Endothelial cell (in vitro differentiated cells): ENCODE results near the gene MAGI2. TPM values are rescaled to one million over a fixed set of nuclear protein-coding genes. Genes with fewer than 3 reads are reported as not detected.

Experiments
- DNase-seq: peaks from one replicate; pipeline ENCODE4 v3.0.0; 2021; ENCODE audit warnings: low spot score
- H3K27ac Mint-ChIP-seq: one replicate; pipeline ENCODE4 v1.8.0; 2021; ENCODE audit warnings: mixed read lengths, inconsistent platforms; ENCODE audit not compliant: unreplicated experiment
- H3K27me3 Mint-ChIP-seq: one replicate; pipeline ENCODE4 v1.8.0; 2021; ENCODE audit warnings: mild to moderate bottlenecking, moderate library complexity, mixed read lengths, inconsistent platforms; ENCODE audit not compliant: unreplicated experiment
- H3K36me3 Mint-ChIP-seq: one replicate; pipeline ENCODE4 v1.8.0; 2021; ENCODE audit warnings: mild to moderate bottlenecking, low read depth, mixed read lengths, inconsistent platforms; ENCODE audit not compliant: unreplicated experiment
- H3K4me1 Mint-ChIP-seq: one replicate; pipeline ENCODE4 v1.8.0; 2021; ENCODE audit warnings: mild to moderate bottlenecking, mixed read lengths, inconsistent platforms; ENCODE audit not compliant: unreplicated experiment
- H3K4me3 Mint-ChIP-seq: one replicate; pipeline ENCODE4 v1.8.0; 2021; ENCODE audit warnings: mild to moderate bottlenecking, mixed read lengths, inconsistent platforms; ENCODE audit not compliant: unreplicated experiment
- H3K9me3 Mint-ChIP-seq: one replicate; pipeline ENCODE4 v1.8.0; 2021; ENCODE audit warnings: mixed read lengths, inconsistent platforms; ENCODE audit not compliant: unreplicated experiment
- CTCF ChIP-seq: fragments of 200-600 bp; sonication (generic); IDR thresholded peaks from one replicate; pipeline ENCODE4 v1.5.0; 2021; ENCODE audit warnings: antibody characterized with exemption; ENCODE audit not compliant: unreplicated experiment
- total RNA-seq: library from RNA; stranded (reverse); fragmentation: NEBNext Ultra II Directional; extraction: Animal tissue kit (Norgen Biotek cat#: 25700); gene quantifications from one replicate; pipeline ENCODE4 v1.2.1, GENCODE V29; 2021; ENCODE audit not compliant: unreplicated experiment

The MAGI2 gene
- total RNA-seq, 1 donor from 2014 or later = 6.3 TPM

GRCh38 chr7:78787854-78788253 is 665.6 kb downstream of the MAGI2 start:
- Mint-ChIP-seq H3K4me3 (no peak overlapping the region), H3K27ac (no peak overlapping the region), H3K9me3 (no peaks in the 10 kb centered on the region), H3K4me1 (no peaks in the 10 kb centered on the region), H3K36me3 (no peaks in the 10 kb centered on the region), H3K27me3 (peaks cover 3% of the 10 kb centered on the region)
- TF ChIP-seq CTCF = no peak
- DNase-seq = no peak

GRCh38 chr7:78786055-78786454 is 667.4 kb downstream of the MAGI2 start:
- no peak for DNase-seq
- Mint-ChIP-seq H3K4me3 (no peak overlapping the region), H3K27ac (no peak overlapping the region), H3K9me3 (no peaks in the 10 kb centered on the region), H3K27me3 (peaks cover 3% of the 10 kb centered on the region), H3K4me1 (no peaks in the 10 kb centered on the region), H3K36me3 (no peaks in the 10 kb centered on the region)
- no peak for TF ChIP-seq CTCF

- H3K4me3 Mint-ChIP-seq = no peak overlapping the region
- H3K4me1 Mint-ChIP-seq = no peaks in the 10 kb centered on the region
- DNase-seq = no peak
- no peak overlapping the region for H3K27ac Mint-ChIP-seq
- no peaks in the 10 kb centered on the region for H3K36me3 Mint-ChIP-seq
- peaks cover 3% of the 10 kb centered on the region for H3K27me3 Mint-ChIP-seq
- no peaks in the 10 kb centered on the region for H3K9me3 Mint-ChIP-seq
- TF ChIP-seq CTCF = no peak
Measured at GRCh38 chr7:78783179-78783962, 670.1 kb downstream of the MAGI2 start.

- no peak overlapping the region for H3K4me3 Mint-ChIP-seq
- H3K4me1 Mint-ChIP-seq = no peaks in the 10 kb centered on the region
- H3K36me3 Mint-ChIP-seq = no peaks in the 10 kb centered on the region
- no peak for TF ChIP-seq CTCF
- peaks cover 1% of the 10 kb centered on the region for H3K27me3 Mint-ChIP-seq
- no peak overlapping the region for H3K27ac Mint-ChIP-seq
- no peak for DNase-seq
- H3K9me3 Mint-ChIP-seq = no peaks in the 10 kb centered on the region
Measured at GRCh38 chr7:78780560-78780959, 672.9 kb downstream of the MAGI2 start.

- DNase-seq = no peak
Measured at GRCh38 chr7:78779788-78780187, 673.7 kb downstream of the MAGI2 start.

More at GRCh38 chr7:78779788-78780187, 673.7 kb downstream of the MAGI2 start:
- Mint-ChIP-seq H3K27ac (no peak overlapping the region), H3K27me3 (peaks cover 1% of the 10 kb centered on the region), H3K4me1 (no peaks in the 10 kb centered on the region), H3K4me3 (no peak overlapping the region), H3K36me3 (no peaks in the 10 kb centered on the region), H3K9me3 (no peaks in the 10 kb centered on the region)
- no peak for TF ChIP-seq CTCF
